Endothelial cell of umbilical vein (primary cell): ENCODE data around the gene FZD10. TPM values are rescaled to one million over a fixed set of nuclear protein-coding genes. Genes with fewer than 3 reads are reported as not detected.

Source experiments
- BruUV-seq: library from RNA; stranded (reverse); fragments of 400-500 nt; replicated peaks from 2 replicates; lab custom pipeline; 2021; lab: Mats Ljungman, UMichigan
- CTCF ChIA-PET: fragments of 300-600, 350-600 bp; sonication (Branson Sonifier 250); formaldehyde crosslinking; loops from one replicate; lab custom pipeline; 2021; ENCODE audit warnings: antibody characterized with exemption, inconsistent platforms; lab: Charles Lee
- POLR2A ChIA-PET: fragments of 300-600, 350-600 bp; sonication (Branson Sonifier 250); formaldehyde crosslinking; loops from one replicate; lab custom pipeline; 2021; ENCODE audit warnings: antibody characterized with exemption, inconsistent platforms; lab: Charles Lee
- DNase-seq: peaks from one replicate; pipeline ENCODE4 v3.0.0-alpha.2; 2011; ENCODE audit warnings: low read depth, low spot score
- FAIRE-seq: peaks from 2 replicates; lab custom pipeline; 2011; peaks lifted over from hg19 to GRCh38; lab: Jason Lieb, UNC
- H2AFZ ChIP-seq: 2 replicates; pipeline ENCODE4 v1.6.0; 2012; ENCODE audit warnings: low read depth, low read length, control low read depth, inconsistent platforms
- H3K27ac ChIP-seq: 2 replicates; pipeline ENCODE4 v1.5.1; 2011; ENCODE audit warnings: low read depth, mild to moderate bottlenecking, control low read depth, low read length, moderate library complexity; ENCODE audit not compliant: insufficient read depth
- H3K27me3 ChIP-seq, 2 experiments: 2 replicates each; pipeline versions ENCODE4 v1.6.0 to v1.6.1; 2011; ENCODE audit warnings: low read length in 2 of 2, mixed read lengths in 1 of 2; ENCODE audit not compliant: control insufficient read depth in 2 of 2, insufficient read depth in 2 of 2
- H3K36me3 ChIP-seq, 2 experiments: 2 replicates in 1 of 2; 3 replicates in 1 of 2; pipeline ENCODE4 v1.5.1; 2011; ENCODE audit warnings: low read length in 2 of 2, mild to moderate bottlenecking in 1 of 2, moderate library complexity in 1 of 2; ENCODE audit not compliant: control insufficient read depth in 2 of 2, insufficient read depth in 2 of 2; ENCODE audit errors: extremely low read depth in 1 of 2
- H3K4me1 ChIP-seq: 3 replicates; pipeline ENCODE4 v1.5.1; 2011; ENCODE audit warnings: mild to moderate bottlenecking, low read length; ENCODE audit not compliant: control insufficient read depth, insufficient read depth; ENCODE audit errors: extremely low read depth
- H3K4me2 ChIP-seq: 2 replicates; pipeline ENCODE4 v1.6.1; 2011; ENCODE audit warnings: low read length, control low read depth, mixed read lengths; ENCODE audit not compliant: insufficient read depth
- H3K4me3 ChIP-seq, 3 experiments: fragments of 200-600 bp in 1 of 3; sonication (generic), shearing (Covaris generic) in 1 of 3; replicated peaks in 1 of 3; 2 replicates each; pipeline ENCODE4 v1.5.1; 2011 to 2016; ENCODE audit warnings: control low read depth in 3 of 3, low read length in 3 of 3, mild to moderate bottlenecking in 2 of 3, inconsistent platforms in 1 of 3, low read depth in 1 of 3, moderate library complexity in 1 of 3; ENCODE audit not compliant: insufficient read depth in 1 of 3
- H3K79me2 ChIP-seq: 2 replicates; pipeline ENCODE4 v1.6.0; 2012; ENCODE audit warnings: low read length, inconsistent platforms; ENCODE audit not compliant: control insufficient read depth, insufficient read depth
- H3K9ac ChIP-seq: replicated peaks from 2 replicates; pipeline ENCODE3; 2011; ENCODE audit warnings: low read length, control low read depth; ENCODE audit not compliant: insufficient read depth; ENCODE audit errors: extremely low read depth
- H3K9me1 ChIP-seq: replicated peaks from 3 replicates; pipeline ENCODE4 v1.6.0; 2011; ENCODE audit warnings: mild to moderate bottlenecking, low read length; ENCODE audit not compliant: control insufficient read depth, insufficient read depth; ENCODE audit errors: extremely low read depth
- H3K9me3 ChIP-seq: replicated peaks from 2 replicates; pipeline ENCODE4 v1.5.1; 2012; ENCODE audit warnings: low read length, inconsistent platforms; ENCODE audit not compliant: control insufficient read depth, insufficient read depth
- H4K20me1 ChIP-seq: replicated peaks from 2 replicates; pipeline ENCODE3; 2011; ENCODE audit warnings: mild to moderate bottlenecking, low read length; ENCODE audit not compliant: control insufficient read depth, insufficient read depth; ENCODE audit errors: extremely low read depth
- EZH2 ChIP-seq: IDR thresholded peaks from 2 replicates; pipeline ENCODE4 v1.6.1; 2012; ENCODE audit warnings: borderline replicate concordance, low read depth, mild to moderate bottlenecking, moderate library complexity, low read length, inconsistent platforms; ENCODE audit not compliant: severe bottlenecking
- FOS ChIP-seq: IDR thresholded peaks from 2 replicates; pipeline ENCODE4 v1.6.1; 2011; ENCODE audit warnings: mild to moderate bottlenecking, low read length, moderate library complexity, borderline replicate concordance; ENCODE audit not compliant: insufficient read depth
- GATA2 ChIP-seq: IDR thresholded peaks from 2 replicates; pipeline ENCODE4 v1.7.0; 2011; ENCODE audit warnings: low read depth, mild to moderate bottlenecking, moderate library complexity, mixed read lengths, low read length; ENCODE audit not compliant: insufficient read length, insufficient read depth
- JUN ChIP-seq: IDR thresholded peaks from 2 replicates; pipeline ENCODE4 v1.6.1; 2011; ENCODE audit warnings: borderline replicate concordance, low read depth; ENCODE audit not compliant: insufficient read length, insufficient read depth
- MYC ChIP-seq: IDR thresholded peaks from one replicate; pipeline ENCODE4 v1.6.1; 2011; ENCODE audit warnings: mild to moderate bottlenecking, low read depth, low read length
- POLR2A ChIP-seq: IDR thresholded peaks from 2 replicates; pipeline ENCODE4 v1.6.1; 2012; ENCODE audit warnings: low read depth, mild to moderate bottlenecking, control low read depth, low read length
- POLR2AphosphoS5 ChIP-seq: IDR thresholded peaks from 2 replicates; pipeline ENCODE4 v1.6.1; 2012; ENCODE audit warnings: low read depth, mild to moderate bottlenecking, control low read depth, low read length, moderate library complexity; ENCODE audit not compliant: insufficient read depth
- dilution Hi-C: fragments of 300-500 bp; cut with MboI; formaldehyde crosslinking; loops from one replicate; pipeline ENCODE4 v1.15.0; 2019; ENCODE audit warnings: low sequenced_read_pairs; ENCODE audit not compliant: extremely low pct_ligation_motif_present
- intact Hi-C: fragments of 100-400 bp; cut with micrococcal nuclease; formaldehyde crosslinking; loops from one replicate; pipeline ENCODE4 v1.10.0; 2022
- polyA plus RNA-seq, 4 experiments: library from polyadenylated mRNA; depleted of rRNA in 3 of 4; stranded (reverse) in 3 of 4; unstranded in 1 of 4; fragments of >200 nt; gene quantifications; 2 replicates each; pipeline versions ENCODE4 v1.2.1 to v1.2.3, GENCODE V29; 2011 to 2012; ENCODE audit warnings: missing spikeins in 1 of 4
- total RNA-seq: library from RNA; stranded (reverse); gene quantifications from 2 replicates; pipeline ENCODE4 v1.2.3, GENCODE V29; 2021
- TF ChIP-seq, protein P1 (sequence below), 2 donors: IDR thresholded peaks; 1 replicate in 1 of 2; 2 replicates in 1 of 2; pipeline ENCODE4 v1.5.1; 2011; ENCODE audit warnings: low read length in 2 of 2, mild to moderate bottlenecking in 2 of 2, moderate library complexity in 2 of 2, control low read depth in 1 of 2, inconsistent platforms in 1 of 2, low read depth in 1 of 2; ENCODE audit not compliant: insufficient read depth in 1 of 2; ENCODE audit errors: extremely low read depth in 1 of 2
- TF ChIP-seq, protein P2 (sequence below): IDR thresholded peaks from 2 replicates; pipeline ENCODE4 v1.6.1; 2011; ENCODE audit not compliant: insufficient read depth, insufficient read length

The FZD10 gene
- total and polyA plus RNA-seq, 2 donors (not counting 3 experiments of a cell fraction or from before 2014, with no cell fraction given) = not detected

DNA sequence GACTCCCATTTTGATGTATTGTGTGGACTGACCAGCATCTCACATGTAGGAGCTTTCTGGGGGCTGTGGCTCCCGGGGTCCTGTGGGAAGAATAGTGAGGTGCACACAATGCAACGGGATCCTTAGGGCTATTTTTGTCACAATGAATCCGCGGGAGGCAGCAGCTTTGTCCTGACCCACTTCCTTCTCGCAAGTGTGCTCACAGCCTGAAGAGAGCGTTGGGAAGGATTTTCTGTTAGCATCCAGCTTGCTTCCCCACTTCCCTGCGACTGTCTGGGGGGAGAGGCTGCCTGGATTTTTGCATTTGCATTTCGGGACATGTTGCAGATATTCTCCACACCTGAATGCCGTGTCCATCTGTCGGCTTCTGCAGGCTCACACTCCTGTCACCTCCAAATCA is 31.9 kb downstream of the FZD10 start:
- BruUV-seq = no TSS peak
- ChIA-PET POLR2A (no interaction called here), CTCF (no interaction called here)
- Histone ChIP-seq H3K79me2 (no peaks in the 10 kb centered on the region), H3K27ac (no peak overlapping the region), H3K4me3 (no peak overlapping the region), H3K9ac (no peak overlapping the region), H3K9me3 (peaks cover 5% of the 10 kb centered on the region), H3K27me3 (no peaks in the 10 kb centered on the region), H2AFZ (no peak overlapping the region), H3K4me1 (no peaks in the 10 kb centered on the region), H3K36me3 (no peaks in the 10 kb centered on the region), H3K4me2 (no peak overlapping the region), H4K20me1 (no peaks in the 10 kb centered on the region), H3K9me1 (no peaks in the 10 kb centered on the region)
- no peak for DNase-seq
- intact Hi-C loops = no loop called here
- dilution Hi-C loops = no loop called here
- no peak for TF ChIP-seq FOS
- TF ChIP-seq, protein P1, sequence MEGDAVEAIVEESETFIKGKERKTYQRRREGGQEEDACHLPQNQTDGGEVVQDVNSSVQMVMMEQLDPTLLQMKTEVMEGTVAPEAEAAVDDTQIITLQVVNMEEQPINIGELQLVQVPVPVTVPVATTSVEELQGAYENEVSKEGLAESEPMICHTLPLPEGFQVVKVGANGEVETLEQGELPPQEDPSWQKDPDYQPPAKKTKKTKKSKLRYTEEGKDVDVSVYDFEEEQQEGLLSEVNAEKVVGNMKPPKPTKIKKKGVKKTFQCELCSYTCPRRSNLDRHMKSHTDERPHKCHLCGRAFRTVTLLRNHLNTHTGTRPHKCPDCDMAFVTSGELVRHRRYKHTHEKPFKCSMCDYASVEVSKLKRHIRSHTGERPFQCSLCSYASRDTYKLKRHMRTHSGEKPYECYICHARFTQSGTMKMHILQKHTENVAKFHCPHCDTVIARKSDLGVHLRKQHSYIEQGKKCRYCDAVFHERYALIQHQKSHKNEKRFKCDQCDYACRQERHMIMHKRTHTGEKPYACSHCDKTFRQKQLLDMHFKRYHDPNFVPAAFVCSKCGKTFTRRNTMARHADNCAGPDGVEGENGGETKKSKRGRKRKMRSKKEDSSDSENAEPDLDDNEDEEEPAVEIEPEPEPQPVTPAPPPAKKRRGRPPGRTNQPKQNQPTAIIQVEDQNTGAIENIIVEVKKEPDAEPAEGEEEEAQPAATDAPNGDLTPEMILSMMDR (IDR thresholded peaks at IDR 0.05; ENCODE audit: extremely low read depth in 1 of 2, insufficient read depth in 1 of 2, low read depth in 1 of 2, low read length in 2 of 2) = no peak
- no peak for TF ChIP-seq POLR2AphosphoS5
- no peak for TF ChIP-seq POLR2A
- no peak for TF ChIP-seq JUN
- no peak for TF ChIP-seq GATA2
- TF ChIP-seq EZH2 = no peak
- TF ChIP-seq, protein P2, sequence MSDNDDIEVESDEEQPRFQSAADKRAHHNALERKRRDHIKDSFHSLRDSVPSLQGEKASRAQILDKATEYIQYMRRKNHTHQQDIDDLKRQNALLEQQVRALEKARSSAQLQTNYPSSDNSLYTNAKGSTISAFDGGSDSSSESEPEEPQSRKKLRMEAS = no peak
- no peak for TF ChIP-seq MYC
- FAIRE-seq = no peak
